Stimulated activated naive B cell treated with anti-CD40 and anti-IgM and Interleukin-4, amounts not matched to agents 10 μg/mL and 1 μg/mL and 100 μg/mL, for 72 hours (primary cell): ENCODE measurements around the gene HACE1.
"Not testable (repeated sequence)": the region's sequence is repeated elsewhere in the genome, so short reads cannot be mapped to it uniquely, and the experiment has no call there.

Experiments used
- ATAC-seq, 2 donors: fragments of 150-1000 bp; cut with Tn5 transposase; replicated peaks; 2 replicates each; pipeline ENCODE4 v1.10.0; 2021; ENCODE audit warnings: moderate library complexity in 1 of 2
- DNase-seq: peaks from one replicate; pipeline ENCODE4 v3.0.0; 2021
- H3K27ac Mint-ChIP-seq: one replicate; pipeline ENCODE4 v1.8.0; 2022; ENCODE audit warnings: mild to moderate bottlenecking, mixed read lengths
- H3K27me3 Mint-ChIP-seq, 2 donors: one replicate each; pipeline ENCODE4 v1.8.0; 2022; ENCODE audit warnings: mixed read lengths in 2 of 2
- H3K36me3 Mint-ChIP-seq, 2 donors: one replicate each; pipeline ENCODE4 v1.8.0; 2022; ENCODE audit warnings: mixed read lengths in 2 of 2, mild to moderate bottlenecking in 1 of 2
- H3K4me1 Mint-ChIP-seq, 2 donors: one replicate each; pipeline ENCODE4 v1.8.0; 2022; ENCODE audit warnings: mixed read lengths in 2 of 2, mild to moderate bottlenecking in 1 of 2
- H3K4me3 Mint-ChIP-seq, 2 donors: one replicate each; pipeline ENCODE4 v1.8.0; 2022; ENCODE audit warnings: mild to moderate bottlenecking in 2 of 2, mixed read lengths in 2 of 2, moderate library complexity in 1 of 2
- H3K9me3 Mint-ChIP-seq, 2 donors: one replicate each; pipeline ENCODE4 v1.8.0; 2022; ENCODE audit warnings: mixed read lengths in 2 of 2, mild to moderate bottlenecking in 1 of 2

The HACE1 gene

DNA sequence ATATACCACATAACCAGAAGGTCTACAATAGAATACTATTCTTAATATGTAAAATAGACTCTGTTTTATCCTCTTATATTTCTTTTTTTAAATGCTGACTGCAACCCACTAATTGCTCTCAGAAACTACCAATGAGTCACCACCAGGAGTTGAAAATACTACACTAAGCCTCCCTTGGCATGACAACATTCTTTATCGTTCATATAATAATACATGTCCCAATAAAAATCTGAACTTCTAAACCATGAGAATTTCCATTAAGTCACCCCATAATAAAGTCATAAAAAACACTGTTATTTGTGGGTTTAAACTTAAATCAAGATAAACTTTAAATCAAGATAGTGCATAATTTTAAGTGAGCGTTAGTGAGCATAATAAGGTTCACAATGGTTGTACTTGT lies 4.2 kb downstream of the HACE1 start:
- H3K27ac Mint-ChIP-seq = no peak overlapping the region
- H3K9me3 Mint-ChIP-seq = no peaks in the 10 kb centered on the region
- H3K4me3 Mint-ChIP-seq = no peak overlapping the region
- ATAC-seq = no peak
- H3K4me1 Mint-ChIP-seq = peaks cover 5 to 13% of the 10 kb centered on the region in 2 donors
- H3K36me3 Mint-ChIP-seq = peaks cover 7 to 9% of the 10 kb centered on the region in 2 donors
- no peaks in the 10 kb centered on the region for H3K27me3 Mint-ChIP-seq
- DNase-seq = no peak

DNA sequence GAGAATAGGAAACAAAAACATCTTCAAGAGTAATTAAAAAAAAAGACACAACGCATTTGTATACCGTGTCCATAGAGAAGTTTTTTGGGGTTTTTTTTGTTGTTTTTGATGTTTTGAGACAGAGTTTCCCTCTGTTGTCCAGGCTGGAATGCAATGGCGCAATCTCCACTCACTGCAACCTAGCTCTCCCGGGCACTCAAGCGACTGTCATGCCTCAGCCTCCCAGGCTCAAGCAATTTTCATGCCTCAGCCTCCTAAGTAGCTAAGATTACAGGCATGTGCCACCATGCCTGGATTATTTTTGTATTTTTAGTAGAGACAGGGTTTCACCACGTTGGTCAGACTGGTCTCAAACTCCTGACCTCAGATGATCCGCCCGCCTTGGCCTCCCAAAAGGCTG lies 12.0 kb downstream of the HACE1 start:
- not testable (repeated sequence) for DNase-seq, H3K27ac Mint-ChIP-seq, H3K4me1 Mint-ChIP-seq, H3K27me3 Mint-ChIP-seq, ATAC-seq, H3K9me3 Mint-ChIP-seq, H3K4me3 Mint-ChIP-seq
- H3K36me3 Mint-ChIP-seq = peaks cover 18 to 22% of the 10 kb centered on the region in 2 donors

DNA sequence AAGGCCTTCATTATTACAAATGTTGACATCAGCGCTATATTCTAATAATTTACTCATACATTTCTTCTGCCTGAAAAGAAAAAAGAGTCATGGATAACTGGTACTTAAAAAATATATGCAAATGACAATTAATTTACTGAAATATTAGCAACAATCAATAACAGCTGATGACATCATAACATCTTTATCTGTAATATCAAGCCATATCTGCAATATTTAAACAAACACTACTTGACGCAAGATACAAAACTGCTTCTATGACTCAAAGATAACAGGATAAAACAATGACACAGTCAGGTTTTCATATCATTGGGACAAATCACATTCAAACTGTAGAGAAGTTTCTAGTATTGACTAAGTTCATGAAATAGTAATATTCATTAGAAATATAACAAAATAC lies 16.5 kb downstream of the HACE1 start:
- no peak overlapping the region for H3K4me3 Mint-ChIP-seq
- no peak for DNase-seq
- H3K27ac Mint-ChIP-seq = no peak overlapping the region
- ATAC-seq = no peak
- H3K36me3 Mint-ChIP-seq = peaks cover 11 to 24% of the 10 kb centered on the region in 2 donors
- H3K9me3 Mint-ChIP-seq = peaks cover 0 to under 1% of the 10 kb centered on the region in 2 donors
- H3K4me1 Mint-ChIP-seq = no peaks in the 10 kb centered on the region
- no peaks in the 10 kb centered on the region for H3K27me3 Mint-ChIP-seq

DNA sequence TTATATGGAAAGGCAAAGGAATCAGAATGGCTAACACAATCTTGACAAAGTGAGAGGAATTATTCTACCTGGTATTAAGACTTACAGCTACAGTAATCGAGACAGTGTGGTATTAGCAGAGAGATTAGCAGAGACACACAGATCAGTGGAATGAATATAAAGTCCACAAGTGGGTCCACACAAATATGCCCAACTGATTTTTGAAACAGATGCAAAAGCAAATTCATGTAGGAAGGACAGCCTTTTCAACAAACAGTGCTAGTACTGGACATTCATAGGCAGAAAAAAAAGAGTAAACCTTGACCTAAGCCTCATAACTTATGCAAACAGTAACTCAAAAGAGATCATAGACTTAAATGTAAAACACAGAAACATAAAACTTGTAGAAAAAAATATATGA lies 22.6 kb downstream of the HACE1 start:
- no peak for ATAC-seq
- H3K36me3 Mint-ChIP-seq = peaks cover 10 to 36% of the 10 kb centered on the region in 2 donors
- no peaks in the 10 kb centered on the region for H3K27me3 Mint-ChIP-seq
- peaks cover 0 to 2% of the 10 kb centered on the region in 2 donors for H3K9me3 Mint-ChIP-seq
- no peak overlapping the region for H3K27ac Mint-ChIP-seq
- DNase-seq = no peak
- no peak overlapping the region for H3K4me3 Mint-ChIP-seq
- no peaks in the 10 kb centered on the region for H3K4me1 Mint-ChIP-seq

DNA sequence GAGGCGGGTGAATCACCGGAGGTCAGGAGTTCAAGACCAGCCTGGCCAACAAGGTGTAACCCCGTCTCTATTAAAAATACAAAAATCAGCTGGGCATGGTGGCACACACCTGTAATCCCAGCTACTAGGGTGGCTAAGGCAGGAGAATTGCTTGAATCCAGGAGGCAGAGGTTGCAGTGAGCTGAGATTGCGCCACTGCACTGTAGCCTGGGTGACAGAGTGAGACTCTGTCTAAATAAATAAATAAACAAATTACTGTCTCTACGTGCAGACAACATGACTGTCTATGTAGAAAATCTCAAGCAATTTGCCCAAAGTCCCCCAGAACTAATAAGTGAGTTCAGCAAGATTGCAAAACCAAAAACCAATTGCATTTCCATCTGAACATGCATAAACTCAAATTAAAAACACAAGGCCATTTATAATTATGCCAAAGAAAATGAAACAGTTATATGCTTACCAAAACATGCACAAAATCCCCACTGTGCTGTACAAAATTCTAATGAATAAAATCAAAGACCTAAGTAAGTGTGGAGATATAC lies 23.2 kb downstream of the HACE1 start:
- H3K4me1 Mint-ChIP-seq, DNase-seq, H3K27ac Mint-ChIP-seq, H3K4me3 Mint-ChIP-seq, H3K27me3 Mint-ChIP-seq, ATAC-seq, H3K9me3 Mint-ChIP-seq: not testable (repeated sequence)
- peaks cover 13 to 36% of the 10 kb centered on the region in 2 donors for H3K36me3 Mint-ChIP-seq

DNA sequence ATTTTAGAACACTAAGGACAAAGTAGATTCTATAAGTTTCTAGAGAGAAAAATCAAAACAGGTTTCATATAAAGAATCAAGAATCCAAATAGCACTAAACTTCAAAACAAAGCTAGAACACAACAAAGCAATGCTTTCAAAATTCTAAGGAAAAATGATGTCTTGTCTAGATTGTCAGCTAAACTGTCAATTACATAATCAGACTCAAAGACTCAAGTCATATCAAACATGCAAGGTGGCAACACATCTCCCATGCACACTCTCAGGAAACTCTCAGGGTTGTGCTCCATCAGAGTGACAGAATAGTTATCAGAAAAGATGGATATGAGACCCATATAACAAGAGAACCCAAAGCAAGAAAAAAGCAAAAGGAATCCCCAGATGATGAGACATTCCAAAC lies 23.9 kb downstream of the HACE1 start:
- Mint-ChIP-seq H3K27me3 (no peaks in the 10 kb centered on the region), H3K36me3 (peaks cover 16 to 36% of the 10 kb centered on the region in 2 donors), H3K27ac (no peak overlapping the region)

DNA sequence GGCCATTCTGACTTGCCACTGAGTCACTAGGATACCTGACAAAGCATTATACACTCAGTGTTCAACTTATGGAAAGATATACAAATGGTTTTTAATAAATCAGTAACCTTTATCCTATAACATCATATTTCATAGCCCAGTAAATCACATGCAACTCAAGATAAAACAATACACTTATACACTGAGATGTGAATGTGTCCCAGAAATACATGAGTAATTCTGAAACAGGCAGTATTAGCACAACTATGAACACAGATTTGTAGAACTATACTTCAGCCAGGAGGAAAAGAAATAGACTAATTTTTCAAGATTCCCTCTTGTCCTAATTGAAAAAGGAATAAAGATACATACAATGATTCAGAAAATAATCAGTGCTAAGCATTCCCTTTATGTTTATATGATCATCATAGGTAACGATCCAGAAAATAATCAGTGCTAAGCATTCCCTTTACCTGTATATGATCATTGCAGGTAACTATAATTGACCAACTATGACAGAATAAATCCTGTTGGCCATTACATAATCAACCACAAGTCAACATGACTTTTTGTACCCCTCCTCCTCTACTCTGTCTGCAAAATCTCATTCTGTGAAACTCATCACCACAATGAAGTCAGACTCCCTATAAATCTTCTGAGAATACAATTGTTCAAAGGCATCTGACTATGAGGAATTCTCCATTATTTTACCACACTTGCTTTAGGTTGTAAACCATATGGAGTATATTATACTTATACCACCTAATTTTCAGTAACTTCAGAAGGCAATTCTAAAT lies 30.3 kb downstream of the HACE1 start:
- Mint-ChIP-seq H3K36me3 (peaks cover 10 to 16% of the 10 kb centered on the region in 2 donors), H3K4me3 (no peak overlapping the region), H3K27me3 (no peaks in the 10 kb centered on the region), H3K4me1 (no peaks in the 10 kb centered on the region), H3K9me3 (peaks cover 0 to 3% of the 10 kb centered on the region in 2 donors), H3K27ac (no peak overlapping the region)
- ATAC-seq (no peak), DNase-seq (no peak)

More for the DNA sequence above, 23.9 kb downstream of the HACE1 start:
- no peak for ATAC-seq
- no peaks in the 10 kb centered on the region for H3K4me1 Mint-ChIP-seq
- DNase-seq = no peak
- no peak overlapping the region for H3K4me3 Mint-ChIP-seq
- peaks cover 0 to 2% of the 10 kb centered on the region in 2 donors for H3K9me3 Mint-ChIP-seq

DNA sequence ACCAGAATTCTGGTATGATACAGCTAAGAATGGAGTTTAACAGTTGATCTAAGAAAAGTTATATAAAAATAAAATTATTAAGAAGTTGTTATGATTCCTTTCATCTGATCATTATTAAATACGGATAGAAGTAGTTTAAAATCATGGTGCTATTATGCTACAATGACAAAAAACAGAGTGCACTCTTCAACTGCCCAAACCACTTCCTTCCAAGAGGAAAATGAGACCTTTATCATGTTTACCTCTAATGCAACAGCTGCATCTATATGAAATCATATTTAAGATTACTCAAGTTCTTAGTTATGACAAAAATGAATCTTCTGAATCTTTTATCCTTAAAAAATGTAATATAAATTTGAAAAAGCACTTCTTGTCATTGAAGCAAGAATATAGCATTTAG lies 31.2 kb downstream of the HACE1 start:
- Mint-ChIP-seq H3K4me3 (no peak overlapping the region), H3K4me1 (no peaks in the 10 kb centered on the region), H3K27me3 (no peaks in the 10 kb centered on the region), H3K9me3 (peaks cover 0 to 3% of the 10 kb centered on the region in 2 donors), H3K36me3 (peaks cover 15 to 16% of the 10 kb centered on the region in 2 donors), H3K27ac (no peak overlapping the region)
- ATAC-seq (no peak), DNase-seq (no peak)

DNA sequence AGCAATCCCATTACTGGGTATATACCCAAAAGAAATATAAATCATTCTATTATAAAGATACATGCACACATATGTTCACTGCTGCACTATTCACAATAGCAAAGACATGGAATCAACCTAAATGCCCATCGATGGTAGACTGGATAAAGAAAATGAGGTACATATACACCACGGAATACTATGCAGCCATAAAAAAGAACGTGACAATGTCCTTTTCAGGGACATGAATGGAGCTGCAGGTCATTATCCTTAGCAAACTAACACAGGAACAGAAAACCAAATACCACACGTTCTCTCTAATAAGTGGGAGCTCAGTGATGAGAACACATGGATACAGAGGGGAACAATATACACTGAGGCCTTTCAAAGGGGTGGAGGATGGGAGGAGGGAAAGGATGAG lies 38.9 kb downstream of the HACE1 start:
- not testable (repeated sequence) for H3K27me3 Mint-ChIP-seq, H3K27ac Mint-ChIP-seq, H3K4me3 Mint-ChIP-seq

DNA sequence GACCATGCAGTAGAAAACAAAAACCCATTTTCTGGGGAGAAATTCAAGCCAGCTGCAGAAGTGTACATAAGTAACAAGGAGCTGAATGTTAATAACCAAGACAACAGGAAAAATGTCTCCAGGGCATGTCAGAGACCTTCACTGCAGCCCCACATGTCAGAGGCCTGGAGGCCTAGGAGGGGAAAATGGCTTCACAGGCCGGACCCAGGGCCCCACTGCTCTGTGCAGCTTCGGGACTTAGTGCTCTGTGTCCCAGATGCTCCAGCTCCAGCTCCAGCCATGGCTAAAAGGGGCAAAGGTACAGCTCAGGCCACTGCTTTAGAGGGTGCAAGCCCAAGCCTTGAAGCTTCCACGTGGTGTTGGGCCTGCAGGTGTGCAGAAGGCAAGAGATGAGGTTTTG lies 43.6 kb downstream of the HACE1 start:
- peaks cover 0 to 3% of the 10 kb centered on the region in 2 donors for H3K4me1 Mint-ChIP-seq
- H3K27ac Mint-ChIP-seq = no peak overlapping the region
- H3K27me3 Mint-ChIP-seq = no peaks in the 10 kb centered on the region
- H3K4me3 Mint-ChIP-seq = no peak overlapping the region
- DNase-seq = no peak
- ATAC-seq = no peak
- H3K36me3 Mint-ChIP-seq = peaks cover 24 to 49% of the 10 kb centered on the region in 2 donors
- peaks cover 4 to 11% of the 10 kb centered on the region in 2 donors for H3K9me3 Mint-ChIP-seq

More for the DNA sequence above, 38.9 kb downstream of the HACE1 start:
- not testable (repeated sequence) for DNase-seq, H3K4me1 Mint-ChIP-seq, ATAC-seq, H3K9me3 Mint-ChIP-seq
- H3K36me3 Mint-ChIP-seq = peaks cover 31 to 39% of the 10 kb centered on the region in 2 donors

DNA sequence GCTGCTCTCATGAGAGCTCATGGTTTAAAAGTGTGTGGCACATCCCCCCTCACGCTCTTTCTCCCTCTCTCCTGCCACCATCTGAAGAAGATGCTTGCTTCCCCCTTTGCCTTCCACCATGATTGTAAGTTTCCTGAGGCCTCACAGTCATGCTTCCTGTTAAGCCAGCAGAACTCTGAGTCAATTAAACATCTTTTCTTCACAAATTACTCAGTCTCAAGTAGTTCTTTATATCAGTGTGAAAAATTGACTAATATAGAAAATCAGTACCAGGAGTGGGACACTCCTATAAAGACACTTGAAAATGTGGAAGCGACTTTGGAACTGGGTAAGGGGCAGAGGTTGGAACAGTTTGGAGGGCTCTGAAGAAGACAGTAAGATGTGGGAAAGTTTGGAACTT lies 45.0 kb downstream of the HACE1 start:
- no peaks in the 10 kb centered on the region for H3K27me3 Mint-ChIP-seq
- DNase-seq (no peak), ATAC-seq (no peak)
- peaks cover 0 to 11% of the 10 kb centered on the region in 2 donors for H3K9me3 Mint-ChIP-seq
- peaks cover 0 to 3% of the 10 kb centered on the region in 2 donors for H3K4me1 Mint-ChIP-seq
- H3K36me3 Mint-ChIP-seq = peaks cover 18 to 40% of the 10 kb centered on the region in 2 donors
- H3K4me3 Mint-ChIP-seq = no peak overlapping the region
- H3K27ac Mint-ChIP-seq = no peak overlapping the region

DNA sequence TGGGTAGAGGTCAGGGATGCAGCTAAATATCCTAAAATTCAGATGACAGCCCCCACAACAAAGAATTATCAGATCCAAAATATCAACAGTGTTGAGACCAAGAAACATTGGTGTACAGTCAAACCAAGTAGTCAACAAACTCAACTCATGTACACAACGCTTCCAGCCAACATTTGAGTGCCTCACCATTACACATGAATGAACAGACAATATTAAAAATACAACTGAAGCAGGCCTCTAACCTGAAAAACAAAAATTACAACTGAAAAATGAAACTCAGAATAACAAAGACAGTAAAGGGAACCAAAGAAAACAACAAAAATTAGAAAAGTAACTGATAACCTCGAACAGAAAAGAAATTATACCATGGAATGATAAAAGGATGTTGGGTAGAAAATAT lies 46.2 kb downstream of the HACE1 start:
- DNase-seq (no peak), ATAC-seq (no peak)
- Mint-ChIP-seq H3K27ac (no peak overlapping the region), H3K36me3 (peaks cover 13 to 35% of the 10 kb centered on the region in 2 donors), H3K4me1 (peaks cover 0 to 3% of the 10 kb centered on the region in 2 donors), H3K4me3 (no peak overlapping the region), H3K9me3 (peaks cover 0 to 11% of the 10 kb centered on the region in 2 donors), H3K27me3 (no peaks in the 10 kb centered on the region)

DNA sequence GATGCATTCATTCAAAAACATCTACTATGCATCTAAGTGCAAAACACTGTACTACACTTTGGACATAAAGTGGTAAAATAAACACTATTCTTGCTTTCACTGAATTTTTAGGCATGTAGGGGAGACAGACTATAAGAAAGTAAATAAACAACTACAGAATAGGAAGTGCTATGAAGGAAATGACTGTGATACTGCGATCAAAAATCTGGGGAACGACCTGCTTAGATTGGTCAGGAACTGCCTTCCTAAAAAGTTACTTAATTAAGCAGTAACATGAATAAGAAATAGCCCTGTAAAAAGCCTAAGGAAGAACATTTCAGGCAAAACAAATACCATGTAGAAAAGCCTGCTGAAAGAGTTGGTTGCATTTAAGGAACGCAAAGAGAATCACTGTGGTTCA lies 50.6 kb downstream of the HACE1 start:
- Mint-ChIP-seq H3K9me3 (peaks cover 3 to 6% of the 10 kb centered on the region in 2 donors), H3K36me3 (peaks cover 14 to 43% of the 10 kb centered on the region in 2 donors), H3K27ac (no peak overlapping the region), H3K4me1 (peaks cover 0 to 3% of the 10 kb centered on the region in 2 donors), H3K4me3 (no peak overlapping the region), H3K27me3 (no peaks in the 10 kb centered on the region)
- no peak for DNase-seq
- ATAC-seq = no peak

DNA sequence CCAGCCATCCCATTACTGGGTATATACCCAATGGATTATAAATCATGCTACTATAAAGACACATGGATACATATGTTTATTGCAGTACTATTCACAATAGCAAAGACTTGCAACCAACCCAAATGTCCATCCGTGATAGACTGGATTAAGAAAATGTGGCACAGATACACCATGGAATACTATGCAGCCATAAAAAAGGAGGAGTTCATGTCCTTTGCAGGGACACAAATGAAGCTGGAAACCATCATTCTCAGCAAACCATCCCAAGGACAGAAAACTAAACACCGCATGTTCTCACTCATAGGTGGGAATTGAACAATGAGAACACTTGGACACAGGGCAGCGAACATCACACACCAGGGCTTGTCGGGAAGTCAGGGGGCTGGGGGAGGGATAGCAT lies 54.4 kb downstream of the HACE1 start:
- not testable (repeated sequence) for H3K4me1 Mint-ChIP-seq, DNase-seq, H3K27me3 Mint-ChIP-seq, H3K27ac Mint-ChIP-seq, ATAC-seq, H3K4me3 Mint-ChIP-seq
- H3K36me3 Mint-ChIP-seq = peaks cover 41 to 62% of the 10 kb centered on the region in 2 donors
- peaks cover 8 to 20% of the 10 kb centered on the region in 2 donors for H3K9me3 Mint-ChIP-seq

DNA sequence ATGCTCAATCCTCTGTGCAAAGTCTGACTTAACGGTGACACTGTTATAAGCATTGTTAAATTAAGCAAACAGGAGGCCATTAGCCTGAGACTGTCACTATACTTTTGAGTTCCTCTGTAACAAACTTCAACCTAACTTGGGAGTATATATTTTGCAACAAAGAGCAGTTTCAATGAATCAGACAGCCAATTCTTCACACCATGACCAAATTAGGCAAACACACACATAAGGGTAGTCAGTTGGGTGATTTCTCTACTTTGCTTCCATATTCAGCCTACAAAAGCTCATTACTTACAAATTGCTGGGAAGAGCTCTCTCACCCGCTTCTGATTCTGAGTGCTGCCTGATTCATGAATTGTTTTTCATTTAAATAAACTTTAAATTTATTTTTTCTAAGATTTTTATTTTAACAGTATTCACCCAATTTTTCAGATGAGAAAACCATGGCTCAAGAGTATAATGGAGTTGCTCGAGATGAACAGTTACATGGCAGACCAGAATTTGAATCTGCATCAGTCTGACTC lies 60.5 kb downstream of the HACE1 start:
- Mint-ChIP-seq H3K36me3 (peaks cover 30 to 34% of the 10 kb centered on the region in 2 donors), H3K27me3 (no peaks in the 10 kb centered on the region), H3K4me3 (no peak overlapping the region), H3K4me1 (peaks cover 5% of the 10 kb centered on the region in 2 donors), H3K27ac (no peak overlapping the region), H3K9me3 (peaks cover 8 to 14% of the 10 kb centered on the region in 2 donors)
- no peak for DNase-seq
- no peak for ATAC-seq
